ENCODE data around the gene ACSL3.

GRCh38 chr2:222982909-222983265, 122.1 kb downstream of the ACSL3 start:
- TF ChIP-seq POLR2AphosphoS5 (IDR thresholded peaks at IDR 0.05) (no peak), CTCF (IDR thresholded peaks at IDR 0.05) (no peak)
